Stomach smooth muscle (tissue), 2 donors: Measurements from ENCODE around the gene FAM32A.

Source experiments
- H3K27ac ChIP-seq: one replicate; pipeline ENCODE4 v1.7.0; 2013; ENCODE audit warnings: mild to moderate bottlenecking, low read length, inconsistent platforms
- H3K27me3 ChIP-seq, 2 donors: one replicate each; pipeline ENCODE4 v1.7.0; 2013; ENCODE audit warnings: low read length in 2 of 2; ENCODE audit not compliant: insufficient read depth in 2 of 2, control insufficient read depth in 1 of 2
- H3K36me3 ChIP-seq, 2 donors: one replicate each; pipeline ENCODE4 v1.7.0; 2013; ENCODE audit warnings: low read length in 2 of 2; ENCODE audit not compliant: control insufficient read depth in 2 of 2, insufficient read depth in 2 of 2
- H3K4me1 ChIP-seq: one replicate; pipeline ENCODE4 v1.7.0; 2013; ENCODE audit warnings: low read length; ENCODE audit not compliant: control insufficient read depth, insufficient read depth
- H3K4me3 ChIP-seq, 2 donors: one replicate each; pipeline ENCODE4 v1.7.0; 2013; ENCODE audit warnings: low read length in 2 of 2
- H3K9ac ChIP-seq, 2 donors: one replicate each; pipeline ENCODE4 v1.7.0; 2013; ENCODE audit warnings: low read length in 2 of 2, mild to moderate bottlenecking in 1 of 2
- H3K9me3 ChIP-seq, 2 donors: one replicate each; pipeline ENCODE4 v1.7.0; 2013; ENCODE audit warnings: low read length in 2 of 2; ENCODE audit not compliant: control insufficient read depth in 2 of 2
- donor health status: healthy.
- donor health status: Pancreatic carcinoma.

FAM32A gene

GRCh38 chr19:16185123-16185767, at the start of gene FAM32A:
TSS of gene FAM32A (plus strand) at chr19:16185410. CDS start at chr19:16185443, 33 bp downstream.
- Histone ChIP-seq H3K4me1 (peaks cover 24% of the 10 kb centered on the region), H3K27ac (peak within 1 kb of the TSS; percentile 86), H3K27me3 (no peaks in the 10 kb centered on the region), H3K9me3 (no peaks in the 10 kb centered on the region), H3K9ac (peak within 1 kb of the TSS; percentile 93 to 96), H3K36me3 (peaks cover 13 to 14% of the 10 kb centered on the region in 2 donors), H3K4me3 (peak within 1 kb of the TSS; percentile 96 to 97)

GRCh38 chr19:16135430-16136127, 49.6 kb upstream of the FAM32A start:
- Histone ChIP-seq H3K9me3 (no peaks in the 10 kb centered on the region), H3K36me3 (peaks cover 22 to 28% of the 10 kb centered on the region in 2 donors), H3K27ac (no peak overlapping the region), H3K4me1 (no peaks in the 10 kb centered on the region), H3K27me3 (no peaks in the 10 kb centered on the region), H3K9ac (no peak overlapping the region), H3K4me3 (no peak overlapping the region)

GRCh38 chr19:16136185-16136999, 48.8 kb upstream of the FAM32A start:
- no peak overlapping the region for H3K27ac ChIP-seq
- H3K9ac ChIP-seq: no peak overlapping the region
- no peaks in the 10 kb centered on the region for H3K4me1 ChIP-seq
- H3K4me3 ChIP-seq: no peak overlapping the region
- H3K36me3 ChIP-seq: peaks cover 22 to 28% of the 10 kb centered on the region in 2 donors
- no peaks in the 10 kb centered on the region for H3K9me3 ChIP-seq
- H3K27me3 ChIP-seq: no peaks in the 10 kb centered on the region

GRCh38 chr19:16139752-16140151, 45.5 kb upstream of the FAM32A start:
- no peak overlapping the region for H3K4me3 ChIP-seq
- no peaks in the 10 kb centered on the region for H3K36me3 ChIP-seq
- peaks cover 0 to 8% of the 10 kb centered on the region in 2 donors for H3K27me3 ChIP-seq

GRCh38 chr19:16141043-16141442, 44.2 kb upstream of the FAM32A start:
- Histone ChIP-seq H3K4me1 (no peaks in the 10 kb centered on the region), H3K9ac (no peak overlapping the region), H3K4me3 (no peak overlapping the region), H3K27ac (no peak overlapping the region), H3K27me3 (peaks cover 0 to 8% of the 10 kb centered on the region in 2 donors), H3K9me3 (no peaks in the 10 kb centered on the region), H3K36me3 (no peaks in the 10 kb centered on the region)

More at GRCh38 chr19:16139752-16140151, 45.5 kb upstream of the FAM32A start:
- no peak overlapping the region for H3K9ac ChIP-seq
- H3K27ac ChIP-seq: no peak overlapping the region
- H3K4me1 ChIP-seq: no peaks in the 10 kb centered on the region
- no peaks in the 10 kb centered on the region for H3K9me3 ChIP-seq

GRCh38 chr19:16142032-16142580, 43.1 kb upstream of the FAM32A start:
- Histone ChIP-seq H3K27ac (no peak overlapping the region), H3K27me3 (peaks cover 0 to 8% of the 10 kb centered on the region in 2 donors), H3K9me3 (no peaks in the 10 kb centered on the region), H3K4me1 (no peaks in the 10 kb centered on the region), H3K36me3 (no peaks in the 10 kb centered on the region), H3K4me3 (no peak overlapping the region), H3K9ac (no peak overlapping the region)

GRCh38 chr19:16143399-16144215, 41.6 kb upstream of the FAM32A start, which contains the start of gene HSH2D:
TSS of gene HSH2D (plus strand) at chr19:16143685. CDS start at chr19:16148751, 5,066 bp downstream.
- H3K4me3 ChIP-seq: peak within 1 kb of the TSS in 1 of 2 donors; percentile 3
- H3K27me3 ChIP-seq: peaks cover 0 to 8% of the 10 kb centered on the region in 2 donors
- H3K9me3 ChIP-seq: no peaks in the 10 kb centered on the region
- no peak within 1 kb of the TSS for H3K9ac ChIP-seq
- no peaks in the 10 kb centered on the region for H3K36me3 ChIP-seq
- no peaks in the 10 kb centered on the region for H3K4me1 ChIP-seq
- H3K27ac ChIP-seq: no peak within 1 kb of the TSS

- H3K27ac ChIP-seq: no peak overlapping the region
- no peaks in the 10 kb centered on the region for H3K4me1 ChIP-seq
- H3K9ac ChIP-seq: no peak overlapping the region
- H3K27me3 ChIP-seq: peaks cover 0 to 8% of the 10 kb centered on the region in 2 donors
- no peak overlapping the region for H3K4me3 ChIP-seq
- no peaks in the 10 kb centered on the region for H3K9me3 ChIP-seq
- H3K36me3 ChIP-seq: no peaks in the 10 kb centered on the region
Observed at GRCh38 chr19:16144216-16144581, 41.0 kb upstream of the FAM32A start.

- Histone ChIP-seq H3K4me3 (no peak overlapping the region), H3K4me1 (no peaks in the 10 kb centered on the region), H3K9me3 (no peaks in the 10 kb centered on the region)
Observed at GRCh38 chr19:16146112-16146511, 39.1 kb upstream of the FAM32A start.

More at GRCh38 chr19:16146112-16146511, 39.1 kb upstream of the FAM32A start:
- Histone ChIP-seq H3K36me3 (no peaks in the 10 kb centered on the region), H3K9ac (no peak overlapping the region), H3K27ac (no peak overlapping the region), H3K27me3 (peaks cover 0 to 8% of the 10 kb centered on the region in 2 donors)
